ENCODE results near the gene CEP162.

The CEP162 gene

DNA sequence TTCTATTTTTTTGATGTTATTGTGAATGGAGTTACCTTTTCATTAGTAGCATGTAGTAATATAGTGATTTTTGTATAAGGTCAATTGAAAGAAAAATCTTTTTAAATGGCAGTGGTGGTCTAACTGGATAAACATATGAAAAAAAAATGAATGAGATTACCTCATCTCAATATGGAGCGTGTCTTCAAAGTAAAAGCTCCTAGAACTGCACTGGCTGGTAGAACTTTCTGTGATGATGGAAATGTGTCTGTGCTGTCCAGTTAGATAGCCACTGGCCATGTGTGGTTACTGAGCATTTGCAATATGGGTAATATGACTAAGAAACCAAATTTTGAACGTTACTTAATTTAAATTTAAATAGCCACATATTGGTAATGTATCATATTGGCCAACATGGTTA is 149.8 kb downstream of the CEP162 start:
- H3K27me3 ChIP-seq (ENCODE audit: control insufficient read depth, insufficient read depth, low read length, poor library complexity, severe bottlenecking) = no peaks in the 10 kb centered on the region
- no peaks in the 10 kb centered on the region for H3K9me3 ChIP-seq (ENCODE audit: control insufficient read depth, low read length)
- 98 to 100% methylated on average over 1 to 2 of the region's 2 CpGs for WGBS, 2 experiments
- peaks cover 4% of the 10 kb centered on the region for H3K4me1 ChIP-seq (ENCODE audit: control insufficient read depth, insufficient read depth, low read length)
- H3K4me3 ChIP-seq (ENCODE audit: insufficient read depth, low read depth, low read length) = no peak overlapping the region
- no peak overlapping the region for H3K27ac ChIP-seq (ENCODE audit: insufficient read depth, low read depth, low read length, poor library complexity, severe bottlenecking)
- H3K36me3 ChIP-seq (ENCODE audit: control insufficient read depth, insufficient read depth, low read length) = no peaks in the 10 kb centered on the region

DNA sequence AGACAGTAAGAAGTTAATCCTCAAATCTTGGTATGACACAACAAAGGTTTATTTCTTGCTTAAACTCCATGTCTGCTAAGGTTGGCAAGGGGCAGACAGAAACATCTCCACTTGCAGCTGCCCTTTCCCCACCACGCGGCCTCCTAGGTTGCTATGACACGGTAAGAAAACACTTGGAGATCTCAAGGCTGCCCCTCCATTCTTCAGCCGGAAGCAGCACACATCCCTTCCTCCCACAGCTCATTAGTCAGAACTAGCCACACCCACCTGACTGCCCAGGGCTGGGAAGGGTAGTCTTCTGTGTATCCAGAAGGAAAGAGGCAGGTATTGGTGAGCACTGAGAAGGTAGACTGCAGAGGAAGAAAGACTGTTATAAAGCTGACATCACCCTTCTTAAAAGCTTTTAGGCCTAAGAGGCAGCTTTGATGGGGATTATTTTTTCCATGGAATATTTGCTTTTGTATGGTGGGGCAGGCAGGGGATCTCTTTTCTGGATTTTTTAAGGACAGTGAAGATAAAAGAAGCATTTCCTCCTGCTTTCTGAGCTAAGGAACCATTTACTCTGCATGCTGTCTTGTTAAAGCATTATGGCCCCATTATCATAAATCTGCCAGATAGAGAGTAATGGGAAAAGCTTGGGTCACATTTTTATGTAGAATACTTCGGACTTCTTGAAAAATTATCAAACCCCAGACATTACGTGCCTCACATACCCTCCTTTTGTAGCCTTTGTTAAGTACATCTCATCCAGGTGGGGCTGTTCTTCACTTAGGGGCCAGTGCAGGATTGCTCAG is 152.3 kb downstream of the CEP162 start:
- Histone ChIP-seq H3K9me3 (ENCODE audit: control insufficient read depth, low read length) (no peaks in the 10 kb centered on the region), H3K36me3 (ENCODE audit: control insufficient read depth, insufficient read depth, low read length) (no peaks in the 10 kb centered on the region), H3K4me1 (ENCODE audit: control insufficient read depth, insufficient read depth, low read length) (peaks cover 3% of the 10 kb centered on the region), H3K4me3 (ENCODE audit: insufficient read depth, low read depth, low read length) (no peak overlapping the region), H3K27me3 (ENCODE audit: control insufficient read depth, insufficient read depth, low read length, poor library complexity, severe bottlenecking) (no peaks in the 10 kb centered on the region), H3K27ac (ENCODE audit: insufficient read depth, low read depth, low read length, poor library complexity, severe bottlenecking) (no peak overlapping the region)
- WGBS, 2 experiments = 66 to 72% methylated on average over 6 of the region's 6 CpGs
